HPDE6-E6E7 (cell line): ENCODE data around the gene PEX11A.

ENCODE experiments used
- DNase-seq: peaks from one replicate; pipeline ENCODE4 v3.0.0; 2011; ENCODE audit warnings: missing footprints; ENCODE audit errors: extremely low spot score

The PEX11A gene

GRCh38 chr15:89675606-89676005, 14.9 kb downstream of the PEX11A start:
- no peak for DNase-seq

DNA sequence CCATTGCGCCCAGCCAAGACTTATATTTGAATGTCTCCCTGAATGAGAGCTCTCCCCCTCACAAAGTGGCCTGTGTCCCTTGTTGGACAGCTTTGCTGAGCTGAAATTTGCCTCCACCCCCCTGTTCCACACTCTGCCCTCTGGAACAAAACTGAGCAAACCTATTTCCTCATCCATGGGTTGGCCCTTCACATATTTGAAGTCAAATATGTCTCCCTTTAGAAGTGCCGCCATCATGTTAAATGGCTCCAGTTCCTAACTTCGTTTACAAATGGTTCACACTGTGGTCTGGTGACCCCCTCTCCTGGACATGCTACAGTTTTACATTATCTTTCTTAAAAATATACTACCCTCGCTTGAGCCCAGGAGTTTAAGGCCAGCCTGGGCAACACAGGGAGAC, 16.0 kb downstream of the PEX11A start:
- DNase-seq: no peak

DNA sequence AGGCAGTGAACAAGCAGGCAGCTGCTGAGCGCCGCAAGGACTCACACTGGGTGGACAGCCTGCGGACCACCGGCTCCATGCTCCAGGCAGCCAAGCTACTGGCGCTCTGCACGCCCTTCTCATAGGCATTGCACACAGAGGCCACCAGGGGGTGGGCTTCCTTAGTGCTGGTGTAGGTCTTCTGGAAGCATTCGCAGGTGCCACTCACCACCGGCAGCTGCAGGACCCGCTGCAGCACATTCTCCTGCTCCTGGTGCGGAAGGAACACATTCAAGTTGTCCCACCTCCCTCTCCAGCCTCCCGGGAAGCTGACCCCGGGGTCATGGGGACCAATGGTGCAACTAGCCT, 17.4 kb downstream of the PEX11A start:
- DNase-seq: no peak

DNA sequence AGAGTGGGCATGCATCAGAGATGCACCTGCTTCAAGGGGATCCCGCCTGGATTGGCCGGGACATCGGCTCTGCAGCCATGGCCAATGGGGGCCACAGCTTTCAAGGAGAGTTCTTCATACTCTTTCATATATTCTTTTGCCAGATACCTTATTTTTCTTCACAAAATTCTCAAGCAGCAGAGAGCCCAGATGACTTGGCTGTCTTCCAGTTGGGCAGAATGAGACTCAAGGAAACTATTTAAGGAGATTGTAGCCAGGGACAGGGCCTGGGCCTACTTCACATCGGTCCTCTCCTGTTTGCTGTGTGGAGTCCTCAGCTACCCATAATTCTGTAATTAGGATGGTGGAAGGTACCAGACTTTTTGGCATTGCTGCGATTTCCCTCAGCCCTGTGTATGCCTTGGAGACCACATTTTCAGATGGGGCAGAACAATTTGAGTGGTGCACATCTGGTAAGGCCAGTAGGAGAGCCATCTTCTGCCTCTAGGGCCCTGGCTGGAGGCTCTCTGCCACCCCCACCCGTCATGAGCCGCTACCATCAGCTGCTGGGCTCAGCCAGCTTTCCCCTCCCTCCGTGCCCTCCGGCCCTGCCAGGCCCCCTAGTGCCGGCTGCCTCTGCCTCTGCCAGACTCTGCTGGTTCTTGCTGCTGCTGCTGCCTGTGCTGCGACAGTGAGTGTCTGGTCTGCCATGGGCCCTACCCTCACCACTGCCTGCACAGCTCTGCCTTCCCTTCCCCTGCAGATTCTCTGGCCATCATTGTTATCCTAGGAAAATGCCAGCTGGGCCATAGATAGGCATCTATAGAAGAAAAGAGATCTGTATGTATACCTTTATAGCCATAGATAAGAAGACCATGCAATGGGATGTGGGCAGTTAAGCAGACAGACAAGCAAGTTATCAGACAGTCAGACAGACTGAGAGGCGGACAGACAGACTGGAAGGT, 18.1 kb downstream of the PEX11A start:
- DNase-seq: no peak

GRCh38 chr15:89671687-89672086, 18.9 kb downstream of the PEX11A start:
- DNase-seq: no peak

- no peak for DNase-seq
These were observed 19.5 kb downstream of the PEX11A start for GRCh38 chr15:89670971-89671560.

DNA sequence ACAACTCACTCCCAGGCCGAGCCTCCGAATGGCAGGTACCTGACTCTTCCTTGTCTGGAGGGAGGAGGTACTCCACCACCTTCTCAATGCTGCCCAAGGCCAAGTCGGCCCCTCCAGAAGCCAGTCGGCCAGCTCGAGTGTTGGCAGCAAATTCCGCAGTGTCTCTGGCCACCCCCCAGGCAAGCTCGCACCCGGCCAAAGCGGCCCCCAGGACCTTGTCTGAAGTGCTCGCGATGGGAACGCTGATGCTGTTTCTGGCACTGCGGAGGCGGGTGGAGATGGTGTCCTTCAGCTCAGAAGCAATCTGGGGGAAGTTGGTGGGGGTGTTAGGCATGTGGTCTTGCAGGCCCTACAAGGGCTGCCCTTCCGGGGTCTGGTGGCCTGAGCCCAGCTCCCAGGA, 20.6 kb downstream of the PEX11A start:
- no peak for DNase-seq

DNA sequence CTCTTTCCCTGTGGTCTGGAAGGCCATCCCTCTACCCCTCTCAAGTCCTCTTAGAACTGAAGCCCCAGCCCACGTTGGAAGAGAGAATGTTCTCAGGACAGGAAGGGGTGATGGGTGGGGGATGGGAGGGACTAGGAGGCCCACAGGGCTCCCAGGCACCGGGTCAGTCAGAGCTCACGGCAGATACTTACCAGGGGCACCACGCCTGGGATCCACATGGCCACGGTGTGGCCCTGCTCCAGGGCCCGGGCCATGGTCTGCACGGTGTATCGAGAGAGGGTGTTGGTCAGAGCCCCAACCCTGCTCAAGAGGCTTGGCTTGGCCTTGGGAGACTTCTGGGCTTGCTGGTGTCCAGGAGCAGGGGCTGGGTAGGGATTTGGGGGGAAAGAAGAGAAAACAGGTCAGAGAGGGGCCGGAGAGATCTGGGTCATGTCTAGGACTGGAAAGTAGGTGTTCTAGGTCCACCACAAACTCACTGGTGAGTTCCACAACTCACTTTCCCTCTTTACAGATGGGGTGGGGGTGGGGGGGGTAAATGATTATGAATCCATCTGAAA, 21.2 kb downstream of the PEX11A start:
- no peak for DNase-seq

DNA sequence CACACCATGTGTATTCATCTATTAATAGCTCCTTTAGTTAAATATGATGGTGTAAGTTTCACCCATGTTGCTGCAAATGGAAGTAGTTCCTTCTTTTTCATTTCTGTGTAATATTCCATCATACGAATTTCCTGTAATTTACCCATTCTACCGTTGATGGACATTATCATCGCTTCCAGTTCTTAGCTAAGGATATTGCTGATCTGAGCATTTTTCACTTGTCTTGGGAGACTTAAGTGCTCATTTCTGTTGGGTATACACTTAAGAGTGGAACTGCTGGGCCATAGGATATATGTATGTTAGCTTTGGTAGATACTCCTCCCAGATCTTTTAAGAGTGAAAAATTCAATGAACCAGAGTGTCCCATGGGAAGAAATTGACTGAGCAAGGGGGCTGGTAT, 22.4 kb downstream of the PEX11A start:
- DNase-seq: no peak

GRCh38 chr15:89667706-89667960, 22.9 kb downstream of the PEX11A start:
- no peak for DNase-seq

DNA sequence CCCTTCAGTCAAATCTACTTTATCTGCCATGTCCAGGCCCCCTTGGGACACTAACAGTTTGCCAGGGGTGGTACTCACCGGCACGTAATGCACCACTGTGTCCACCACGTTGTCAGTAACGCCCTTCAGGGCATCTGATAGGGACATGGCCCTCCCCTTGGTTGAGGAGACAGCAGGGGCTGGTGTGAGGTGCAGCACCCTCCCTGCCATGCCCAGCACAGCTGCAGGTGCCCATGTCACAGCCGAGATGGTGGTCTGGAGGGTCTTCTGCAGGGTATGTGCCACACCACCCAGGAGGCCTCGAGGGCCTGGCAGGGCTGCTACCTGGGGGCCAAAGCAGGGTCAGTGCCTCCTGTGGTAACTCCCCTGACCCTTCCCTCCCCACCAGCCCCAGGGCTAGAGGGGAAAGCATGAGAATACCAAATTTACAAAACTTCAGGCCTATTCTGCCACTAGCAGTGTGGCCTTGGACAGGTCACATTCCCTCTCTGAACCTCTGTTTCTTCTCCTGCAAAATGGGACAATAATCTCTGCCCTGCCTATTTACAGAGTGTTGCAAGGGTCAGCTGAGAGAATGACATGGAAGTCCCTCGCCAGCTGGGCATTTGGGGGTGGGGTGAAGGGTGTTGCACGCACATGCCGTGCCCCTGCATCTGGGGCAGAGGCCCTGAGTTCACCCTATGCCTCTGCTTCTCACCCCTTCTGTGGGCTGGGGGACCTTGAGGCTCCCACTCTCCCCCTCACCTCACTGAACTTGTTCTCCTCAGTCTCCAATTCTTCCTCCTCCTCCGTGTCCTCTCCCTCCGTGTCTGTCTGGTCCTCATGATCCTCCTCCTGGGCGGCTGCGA, 23.5 kb downstream of the PEX11A start:
- DNase-seq: no peak

- DNase-seq: no peak
These were observed 24.2 kb downstream of the PEX11A start for GRCh38 chr15:89666184-89666857.

- no peak for DNase-seq
These were observed 24.9 kb downstream of the PEX11A start for GRCh38 chr15:89665449-89666181.

- DNase-seq: no peak
These were observed 25.9 kb downstream of the PEX11A start for GRCh38 chr15:89664441-89665350.

DNA sequence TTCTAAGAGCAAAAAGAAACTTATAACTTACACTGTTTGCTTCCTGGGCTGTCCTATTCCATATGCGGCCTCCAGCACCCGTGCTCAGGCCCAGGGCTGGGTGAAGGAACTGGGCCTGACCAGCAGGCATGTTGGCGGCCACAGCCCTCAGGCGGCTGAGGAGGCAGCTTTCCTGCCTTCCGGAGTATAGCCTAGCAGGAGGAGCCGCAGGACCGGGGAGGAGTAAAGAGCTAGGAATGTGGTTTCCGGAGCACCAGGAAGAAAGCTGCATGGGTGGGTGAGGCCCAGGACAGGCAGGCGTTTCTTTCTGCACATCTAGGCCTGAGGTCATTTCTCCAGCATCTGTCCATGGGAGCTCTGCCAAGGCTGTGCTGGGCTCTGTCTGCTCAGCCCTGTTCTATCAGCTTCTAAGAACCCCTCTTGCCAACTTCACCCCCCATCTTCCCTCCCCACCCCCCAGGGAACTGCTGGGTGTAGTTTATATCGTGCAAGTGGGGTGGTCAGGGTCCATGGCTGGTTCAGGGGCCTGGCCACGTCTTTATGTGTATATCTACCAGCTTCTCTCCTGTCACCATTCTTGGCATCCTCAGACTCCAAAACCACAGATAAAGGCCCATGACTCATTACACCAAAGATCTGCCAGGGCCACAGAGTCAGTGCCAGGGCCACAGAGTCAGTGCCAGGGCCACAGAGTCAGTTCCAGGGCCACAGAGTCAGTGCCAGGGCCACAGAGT, 27.5 kb downstream of the PEX11A start:
- peak; percentile 88 for DNase-seq

DNA sequence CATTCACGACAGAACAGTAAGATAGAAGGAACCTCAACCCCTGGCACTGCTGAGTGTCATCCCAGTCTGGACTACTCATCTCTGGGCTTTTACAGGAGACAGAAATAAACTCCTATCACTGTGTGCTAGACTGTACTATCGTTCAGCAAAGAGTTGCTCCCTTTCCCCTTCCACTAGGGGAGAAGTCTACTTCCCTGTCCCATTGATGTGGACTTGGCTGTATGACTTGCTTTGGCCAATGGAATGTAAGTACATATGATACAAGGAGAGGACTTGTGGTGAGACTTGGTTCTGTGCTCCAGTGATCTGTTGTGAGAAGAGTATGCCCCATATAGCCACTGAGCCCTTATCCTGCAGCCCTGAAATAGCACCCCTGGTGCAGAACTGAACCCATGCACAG, 30.0 kb downstream of the PEX11A start:
- DNase-seq: no peak

DNA sequence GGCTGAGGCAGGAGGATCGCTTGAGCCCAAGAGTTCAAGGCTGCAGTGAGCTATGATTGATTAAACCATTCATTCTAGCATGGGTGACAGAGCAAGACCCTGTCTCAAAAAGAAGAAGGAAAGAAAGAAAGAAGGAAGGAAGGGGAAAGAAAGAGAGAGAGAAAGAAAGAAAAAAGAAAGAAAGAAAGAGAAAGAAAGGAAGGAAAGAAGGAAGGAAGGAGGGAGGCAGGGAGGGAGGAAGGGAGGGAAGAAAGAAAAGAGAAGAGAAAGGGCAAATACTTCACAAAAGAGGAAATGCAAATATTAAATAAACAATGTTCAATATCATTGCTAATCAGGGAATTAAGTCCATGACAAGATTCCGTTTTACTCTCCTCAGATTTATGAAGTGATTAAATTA, 31.3 kb downstream of the PEX11A start:
- DNase-seq: no peak

GRCh38 chr15:89657686-89658200, 32.8 kb downstream of the PEX11A start:
- DNase-seq: no peak

- no peak for DNase-seq
These were observed 34.3 kb downstream of the PEX11A start for GRCh38 chr15:89656116-89656815.
